GM12878 (cell line): ENCODE results near the gene ERN2. TPM values are rescaled to one million over a fixed set of nuclear protein-coding genes. Genes with fewer than 3 reads are reported as not detected.

Experiments used
- NR2C2 ChIP-seq: IDR thresholded peaks from 2 replicates; pipeline ENCODE4 v1.6.1; 2011; ENCODE audit warnings: borderline replicate concordance, low read depth; ENCODE audit not compliant: control insufficient read depth, insufficient read length
- SIN3A ChIP-seq: IDR thresholded peaks from 2 replicates; pipeline ENCODE4 v1.6.1; 2012; ENCODE audit warnings: low read depth, low read length, improper control_type of control experiment
- ZNF274 ChIP-seq: IDR thresholded peaks from one replicate; pipeline ENCODE4 v1.8.0; 2011; ENCODE audit not compliant: insufficient read length, insufficient read depth
- polyA plus RNA-seq, 11 experiments: library from polyadenylated mRNA; depleted of rRNA in 4 of 11; unstranded in 6 of 11; stranded (reverse) in 5 of 11; fragments of >200 nt; fragmentation: Nextera tagmentation in 4 of 11; fragmentation: Illumina TruSeq in 1 of 11; extraction: Ambion mirVana in 4 of 11; extraction: Trizol in 1 of 11; gene quantifications; 1 replicate in 1 of 11; 2 replicates in 10 of 11; pipeline versions ENCODE4 v1.2.1 to v1.2.3, GENCODE V29; 2011 to 2016; ENCODE audit warnings: inconsistent platforms in 2 of 11, missing spikeins in 2 of 11, low read depth in 1 of 11
- total RNA-seq, 4 experiments: library from RNA; depleted of rRNA in 3 of 4; stranded (reverse); fragments of >200 nt in 3 of 4; fragmentation: Illumina TruSeq in 1 of 4; extraction: Trizol in 1 of 4; gene quantifications; 2 replicates each; pipeline versions ENCODE4 v1.2.1 to v1.2.3, GENCODE V29; 2013 to 2021
- TF ChIP-seq, protein P1 (sequence below): fragments of 450-650 bp; IDR thresholded peaks from 2 replicates; pipeline ENCODE4 v1.6.1; 2018; ENCODE audit warnings: borderline replicate concordance, mild to moderate bottlenecking; ENCODE audit not compliant: partially characterized antibody
- TF ChIP-seq, protein P2 (sequence below): fragments of 450-650 bp; formaldehyde crosslinking; IDR thresholded peaks from 2 replicates; pipeline ENCODE4 v1.5.0; 2022; ENCODE audit warnings: mild to moderate bottlenecking, missing genetic modification characterization
- TF ChIP-seq, protein P3 (sequence below): fragments of 450-650 bp; IDR thresholded peaks from 2 replicates; pipeline ENCODE4 v1.6.1; 2018; ENCODE audit warnings: mild to moderate bottlenecking, low read depth, moderate library complexity; ENCODE audit not compliant: partially characterized antibody

Gene ERN2
- total and polyA plus RNA-seq, 10 of the 15 experiments (the other 5 are each of a cell fraction or from before 2014, with no cell fraction given): 0.06 to 0.95 (median 0.36) TPM; not detected in 5

DNA sequence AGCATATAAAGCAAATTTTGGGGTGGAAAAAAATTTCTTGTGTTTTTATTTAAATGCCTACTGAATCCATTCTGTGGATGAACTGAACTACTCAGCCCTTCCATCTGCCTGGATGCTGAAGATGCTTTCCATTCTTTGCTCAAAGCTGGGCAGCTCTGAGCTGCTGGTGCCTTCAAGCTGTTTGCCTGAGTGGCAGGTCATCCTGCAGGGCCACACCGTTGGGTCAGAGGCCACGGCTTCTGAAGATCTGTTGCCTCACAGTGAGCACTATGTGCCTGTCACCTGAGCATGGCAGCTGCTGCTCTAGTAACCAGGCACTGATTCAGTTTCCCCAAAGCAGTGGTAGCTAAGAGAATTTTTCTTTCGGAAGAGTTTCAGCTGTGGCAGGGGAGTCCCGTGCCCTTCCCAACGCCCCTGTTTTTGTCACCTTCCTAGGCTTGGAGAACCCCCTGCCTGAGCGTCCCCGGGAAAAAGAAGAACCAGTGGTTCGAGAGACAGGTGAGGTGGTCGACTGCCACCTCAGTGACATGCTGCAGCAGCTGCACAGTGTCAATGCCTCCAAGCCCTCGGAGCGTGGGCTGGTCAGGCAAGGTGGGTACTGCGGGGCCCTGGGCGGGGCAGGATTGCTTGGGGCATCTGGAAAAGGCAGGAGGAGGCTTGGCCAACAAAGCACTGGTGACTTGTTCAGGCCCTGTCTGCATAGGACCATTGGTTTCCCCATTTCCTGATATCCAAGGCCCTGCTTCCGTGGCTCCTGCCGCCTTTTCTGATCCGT is 25.8 kb downstream of the ERN2 start (continued):
- TF ChIP-seq NR2C2: no peak
- no peak for TF ChIP-seq ZNF274
- TF ChIP-seq, protein P1, sequence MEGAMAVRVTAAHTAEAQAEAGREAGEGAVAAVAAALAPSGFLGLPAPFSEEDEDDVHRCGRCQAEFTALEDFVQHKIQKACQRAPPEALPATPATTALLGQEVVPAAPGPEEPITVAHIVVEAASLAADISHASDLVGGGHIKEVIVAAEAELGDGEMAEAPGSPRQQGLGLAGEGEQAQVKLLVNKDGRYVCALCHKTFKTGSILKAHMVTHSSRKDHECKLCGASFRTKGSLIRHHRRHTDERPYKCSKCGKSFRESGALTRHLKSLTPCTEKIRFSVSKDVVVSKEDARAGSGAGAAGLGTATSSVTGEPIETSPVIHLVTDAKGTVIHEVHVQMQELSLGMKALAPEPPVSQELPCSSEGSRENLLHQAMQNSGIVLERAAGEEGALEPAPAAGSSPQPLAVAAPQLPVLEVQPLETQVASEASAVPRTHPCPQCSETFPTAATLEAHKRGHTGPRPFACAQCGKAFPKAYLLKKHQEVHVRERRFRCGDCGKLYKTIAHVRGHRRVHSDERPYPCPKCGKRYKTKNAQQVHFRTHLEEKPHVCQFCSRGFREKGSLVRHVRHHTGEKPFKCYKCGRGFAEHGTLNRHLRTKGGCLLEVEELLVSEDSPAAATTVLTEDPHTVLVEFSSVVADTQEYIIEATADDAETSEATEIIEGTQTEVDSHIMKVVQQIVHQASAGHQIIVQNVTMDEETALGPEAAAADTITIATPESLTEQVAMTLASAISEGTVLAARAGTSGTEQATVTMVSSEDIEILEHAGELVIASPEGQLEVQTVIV: no peak
- TF ChIP-seq, protein P2, sequence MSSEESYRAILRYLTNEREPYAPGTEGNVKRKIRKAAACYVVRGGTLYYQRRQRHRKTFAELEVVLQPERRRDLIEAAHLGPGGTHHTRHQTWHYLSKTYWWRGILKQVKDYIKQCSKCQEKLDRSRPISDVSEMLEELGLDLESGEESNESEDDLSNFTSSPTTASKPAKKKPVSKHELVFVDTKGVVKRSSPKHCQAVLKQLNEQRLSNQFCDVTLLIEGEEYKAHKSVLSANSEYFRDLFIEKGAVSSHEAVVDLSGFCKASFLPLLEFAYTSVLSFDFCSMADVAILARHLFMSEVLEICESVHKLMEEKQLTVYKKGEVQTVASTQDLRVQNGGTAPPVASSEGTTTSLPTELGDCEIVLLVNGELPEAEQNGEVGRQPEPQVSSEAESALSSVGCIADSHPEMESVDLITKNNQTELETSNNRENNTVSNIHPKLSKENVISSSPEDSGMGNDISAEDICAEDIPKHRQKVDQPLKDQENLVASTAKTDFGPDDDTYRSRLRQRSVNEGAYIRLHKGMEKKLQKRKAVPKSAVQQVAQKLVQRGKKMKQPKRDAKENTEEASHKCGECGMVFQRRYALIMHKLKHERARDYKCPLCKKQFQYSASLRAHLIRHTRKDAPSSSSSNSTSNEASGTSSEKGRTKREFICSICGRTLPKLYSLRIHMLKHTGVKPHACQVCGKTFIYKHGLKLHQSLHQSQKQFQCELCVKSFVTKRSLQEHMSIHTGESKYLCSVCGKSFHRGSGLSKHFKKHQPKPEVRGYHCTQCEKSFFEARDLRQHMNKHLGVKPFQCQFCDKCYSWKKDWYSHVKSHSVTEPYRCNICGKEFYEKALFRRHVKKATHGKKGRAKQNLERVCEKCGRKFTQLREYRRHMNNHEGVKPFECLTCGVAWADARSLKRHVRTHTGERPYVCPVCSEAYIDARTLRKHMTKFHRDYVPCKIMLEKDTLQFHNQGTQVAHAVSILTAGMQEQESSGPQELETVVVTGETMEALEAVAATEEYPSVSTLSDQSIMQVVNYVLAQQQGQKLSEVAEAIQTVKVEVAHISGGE (CRISPR knock-in tag): no peak
- TF ChIP-seq, protein P3, sequence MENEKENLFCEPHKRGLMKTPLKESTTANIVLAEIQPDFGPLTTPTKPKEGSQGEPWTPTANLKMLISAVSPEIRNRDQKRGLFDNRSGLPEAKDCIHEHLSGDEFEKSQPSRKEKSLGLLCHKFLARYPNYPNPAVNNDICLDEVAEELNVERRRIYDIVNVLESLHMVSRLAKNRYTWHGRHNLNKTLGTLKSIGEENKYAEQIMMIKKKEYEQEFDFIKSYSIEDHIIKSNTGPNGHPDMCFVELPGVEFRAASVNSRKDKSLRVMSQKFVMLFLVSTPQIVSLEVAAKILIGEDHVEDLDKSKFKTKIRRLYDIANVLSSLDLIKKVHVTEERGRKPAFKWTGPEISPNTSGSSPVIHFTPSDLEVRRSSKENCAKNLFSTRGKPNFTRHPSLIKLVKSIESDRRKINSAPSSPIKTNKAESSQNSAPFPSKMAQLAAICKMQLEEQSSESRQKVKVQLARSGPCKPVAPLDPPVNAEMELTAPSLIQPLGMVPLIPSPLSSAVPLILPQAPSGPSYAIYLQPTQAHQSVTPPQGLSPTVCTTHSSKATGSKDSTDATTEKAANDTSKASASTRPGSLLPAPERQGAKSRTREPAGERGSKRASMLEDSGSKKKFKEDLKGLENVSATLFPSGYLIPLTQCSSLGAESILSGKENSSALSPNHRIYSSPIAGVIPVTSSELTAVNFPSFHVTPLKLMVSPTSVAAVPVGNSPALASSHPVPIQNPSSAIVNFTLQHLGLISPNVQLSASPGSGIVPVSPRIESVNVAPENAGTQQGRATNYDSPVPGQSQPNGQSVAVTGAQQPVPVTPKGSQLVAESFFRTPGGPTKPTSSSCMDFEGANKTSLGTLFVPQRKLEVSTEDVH: no peak
- TF ChIP-seq SIN3A: no peak
